ENCODE measurements around the gene C1GALT1.
"Not testable (repeated sequence)": the region's sequence is repeated elsewhere in the genome, so short reads cannot be mapped to it uniquely, and the experiment has no call there.

The C1GALT1 gene

DNA sequence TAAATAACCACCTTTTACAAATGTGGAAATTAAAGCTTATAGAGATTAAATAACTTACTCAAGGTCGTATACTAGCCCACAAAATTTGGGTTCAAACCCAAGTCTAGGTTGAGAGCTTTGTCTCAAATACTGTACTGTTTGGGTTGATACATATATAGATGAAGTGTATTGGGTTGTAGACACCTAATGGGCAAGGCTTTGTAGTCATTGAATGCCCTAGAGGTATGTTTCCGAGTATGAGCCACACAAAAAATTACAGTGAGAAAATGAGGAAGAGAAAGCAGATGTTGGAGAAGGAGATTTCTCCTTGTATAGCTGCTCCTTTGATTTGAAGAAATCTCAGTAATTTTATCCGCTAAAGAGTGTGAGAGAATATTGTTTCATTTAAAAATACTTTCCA, 60.6 kb downstream of the C1GALT1 start:
- ChIA-PET CTCF (no interaction called here), POLR2A (no interaction called here)
- DNase-seq (ENCODE audit: low read depth, low spot score): no peak
- H3K4me3 ChIP-seq (ENCODE audit: low read depth, low read length): no peak overlapping the region
- TF ChIP-seq, protein P1, sequence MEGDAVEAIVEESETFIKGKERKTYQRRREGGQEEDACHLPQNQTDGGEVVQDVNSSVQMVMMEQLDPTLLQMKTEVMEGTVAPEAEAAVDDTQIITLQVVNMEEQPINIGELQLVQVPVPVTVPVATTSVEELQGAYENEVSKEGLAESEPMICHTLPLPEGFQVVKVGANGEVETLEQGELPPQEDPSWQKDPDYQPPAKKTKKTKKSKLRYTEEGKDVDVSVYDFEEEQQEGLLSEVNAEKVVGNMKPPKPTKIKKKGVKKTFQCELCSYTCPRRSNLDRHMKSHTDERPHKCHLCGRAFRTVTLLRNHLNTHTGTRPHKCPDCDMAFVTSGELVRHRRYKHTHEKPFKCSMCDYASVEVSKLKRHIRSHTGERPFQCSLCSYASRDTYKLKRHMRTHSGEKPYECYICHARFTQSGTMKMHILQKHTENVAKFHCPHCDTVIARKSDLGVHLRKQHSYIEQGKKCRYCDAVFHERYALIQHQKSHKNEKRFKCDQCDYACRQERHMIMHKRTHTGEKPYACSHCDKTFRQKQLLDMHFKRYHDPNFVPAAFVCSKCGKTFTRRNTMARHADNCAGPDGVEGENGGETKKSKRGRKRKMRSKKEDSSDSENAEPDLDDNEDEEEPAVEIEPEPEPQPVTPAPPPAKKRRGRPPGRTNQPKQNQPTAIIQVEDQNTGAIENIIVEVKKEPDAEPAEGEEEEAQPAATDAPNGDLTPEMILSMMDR (IDR thresholded peaks at IDR 0.05; ENCODE audit: insufficient read depth, low read length, missing control alignments): no peak

DNA sequence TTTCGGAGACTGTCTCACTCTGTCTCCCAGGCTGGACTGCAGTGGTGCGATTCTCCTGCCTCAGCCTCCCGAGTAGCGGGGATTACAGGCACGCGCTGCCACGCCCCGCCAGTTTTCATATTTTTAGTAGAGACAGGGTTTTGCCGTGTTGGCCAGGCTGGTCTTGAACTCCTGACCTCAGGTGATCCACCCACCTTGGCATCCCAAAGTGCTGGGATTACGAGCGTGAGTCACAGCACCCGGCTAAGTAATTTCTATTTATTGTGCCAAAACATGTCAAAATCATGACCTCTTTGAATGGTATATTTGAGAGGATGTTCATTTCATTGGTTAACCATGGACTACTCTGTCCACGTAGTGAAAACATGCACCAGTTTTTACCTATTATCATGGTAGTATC, 62.9 kb downstream of the C1GALT1 start:
- DNase-seq (ENCODE audit: low read depth, low spot score); CTCF ChIA-PET; POLR2A ChIA-PET; H3K4me3 ChIP-seq (ENCODE audit: low read depth, low read length): not testable (repeated sequence)

DNA sequence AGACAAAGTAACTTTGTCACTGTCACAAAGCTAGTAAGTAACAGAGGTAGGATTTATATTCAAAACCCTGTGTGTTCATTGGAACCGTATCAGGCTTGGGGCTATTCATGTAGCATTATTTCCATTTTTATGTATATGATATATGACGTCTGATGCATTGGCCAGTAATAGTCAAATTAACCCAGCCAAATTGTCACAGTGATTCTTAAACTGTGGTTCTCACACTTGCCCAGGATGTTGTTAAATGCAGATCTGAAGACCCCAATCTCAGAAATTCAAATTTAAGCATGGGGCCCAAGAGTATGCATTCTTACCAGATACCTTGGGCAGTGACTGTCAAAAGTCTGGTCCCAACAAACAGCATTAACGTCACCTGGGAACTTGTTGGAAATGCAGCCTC, 63.9 kb downstream of the C1GALT1 start:
- CTCF ChIA-PET: no interaction called here
- TF ChIP-seq, protein P1 (IDR thresholded peaks at IDR 0.05; ENCODE audit: insufficient read depth, low read length, missing control alignments): no peak
- POLR2A ChIA-PET: no interaction called here
- no peak overlapping the region for H3K4me3 ChIP-seq (ENCODE audit: low read depth, low read length)
- DNase-seq (ENCODE audit: low read depth, low spot score): no peak

DNA sequence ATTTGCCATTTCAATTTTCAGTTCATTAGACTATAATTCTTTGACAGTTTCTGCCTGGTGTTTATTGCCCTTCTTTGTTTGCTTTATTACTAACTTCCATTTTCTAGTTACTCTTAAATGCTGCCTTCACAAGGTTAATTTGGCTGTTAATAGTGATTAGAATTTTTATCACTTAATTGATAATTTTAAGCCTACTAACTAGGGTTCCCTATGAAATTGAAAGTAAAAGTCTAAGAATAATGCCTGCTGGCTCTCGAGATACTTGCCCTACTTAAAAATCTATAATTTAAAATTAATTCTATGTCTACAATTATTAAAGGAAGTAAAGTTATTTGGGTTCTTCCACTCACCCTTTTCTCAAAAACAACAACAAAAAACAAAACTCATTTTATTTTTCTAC, 65.3 kb downstream of the C1GALT1 start:
- no peak overlapping the region for H3K4me3 ChIP-seq (ENCODE audit: low read depth, low read length)
- no peak for DNase-seq (ENCODE audit: low read depth, low spot score)
- ChIA-PET CTCF (no interaction called here), POLR2A (no interaction called here)
- TF ChIP-seq, protein P1 (IDR thresholded peaks at IDR 0.05; ENCODE audit: insufficient read depth, low read length, missing control alignments): no peak

DNA sequence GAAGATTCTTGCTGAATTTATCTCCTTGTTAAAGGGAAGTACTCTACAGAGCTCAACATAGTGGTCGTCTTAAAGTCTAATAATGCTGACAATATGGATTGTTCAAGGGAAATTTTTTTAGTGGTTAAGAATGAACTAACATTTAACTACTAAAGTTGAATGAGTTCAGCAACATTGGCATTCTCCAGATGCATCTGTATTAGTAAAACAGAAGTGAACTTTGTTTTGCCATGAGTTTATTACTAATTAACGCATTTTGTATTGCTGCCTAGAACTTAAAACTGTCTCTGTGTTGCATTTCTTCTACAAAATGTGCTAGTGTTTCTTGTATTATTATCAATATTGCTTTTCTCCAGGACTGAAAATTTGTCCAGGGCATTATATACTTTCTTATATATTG, 67.5 kb downstream of the C1GALT1 start:
- POLR2A ChIA-PET: no interaction called here
- CTCF ChIA-PET: interaction anchor here (0.9 kb wide), 1 partner anchor 18 kb away, joined by 3 read pairs; no protein-coding TSS in a partner anchor
- TF ChIP-seq, protein P1 (IDR thresholded peaks at IDR 0.05; ENCODE audit: insufficient read depth, low read length, missing control alignments): no peak
- no peak overlapping the region for H3K4me3 ChIP-seq (ENCODE audit: low read depth, low read length)
- DNase-seq (ENCODE audit: low read depth, low spot score): no peak

DNA sequence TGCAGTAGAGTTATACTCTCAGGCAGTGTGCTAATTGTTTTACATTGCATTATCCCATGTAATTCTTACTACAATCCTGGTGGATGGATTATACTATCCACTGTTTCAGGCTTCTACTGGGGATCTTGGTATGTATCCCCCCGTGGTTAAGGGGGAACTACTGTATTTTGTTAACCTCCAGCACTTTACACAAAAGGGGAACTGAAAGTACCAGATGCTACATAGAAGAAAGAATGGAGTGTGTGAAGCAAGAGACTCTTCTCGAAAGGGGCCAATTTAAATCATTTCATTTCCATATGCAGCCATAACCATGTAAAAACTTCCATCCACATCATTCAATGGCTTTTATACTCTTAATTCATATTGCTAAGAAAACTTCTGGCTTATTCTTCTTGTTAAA, 69.4 kb downstream of the C1GALT1 start:
- ChIA-PET CTCF (no interaction called here), POLR2A (no interaction called here)
- no peak for DNase-seq (ENCODE audit: low read depth, low spot score)
- no peak overlapping the region for H3K4me3 ChIP-seq (ENCODE audit: low read depth, low read length)
- TF ChIP-seq, protein P1 (IDR thresholded peaks at IDR 0.05; ENCODE audit: insufficient read depth, low read length, missing control alignments): no peak

DNA sequence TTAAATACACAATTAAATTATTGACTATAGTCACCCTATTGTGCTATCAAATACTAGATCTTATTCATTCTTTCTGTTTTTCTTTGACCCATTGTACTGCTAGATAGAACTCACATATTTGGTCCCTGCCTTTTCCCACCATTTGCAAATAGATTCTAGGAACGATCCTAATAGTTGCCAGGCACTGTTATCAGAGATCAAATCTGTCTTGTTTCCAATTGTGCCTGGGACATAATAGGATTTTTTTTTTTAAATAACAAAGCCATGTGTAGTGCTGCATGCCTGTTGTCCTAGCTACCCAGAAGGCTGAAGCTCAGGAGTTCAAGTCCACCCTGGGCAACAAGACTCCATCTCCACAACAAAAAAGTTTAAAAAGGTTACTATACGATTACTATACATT, 72.0 kb downstream of the C1GALT1 start:
- CTCF ChIA-PET: no interaction called here
- DNase-seq (ENCODE audit: low read depth, low spot score): no peak
- TF ChIP-seq, protein P1 (IDR thresholded peaks at IDR 0.05; ENCODE audit: insufficient read depth, low read length, missing control alignments): no peak
- no peak overlapping the region for H3K4me3 ChIP-seq (ENCODE audit: low read depth, low read length)
- POLR2A ChIA-PET: no interaction called here

Measured in AG04449 (cell line).